Suprapubic skin (tissue), 4 donors: ENCODE results near the gene EPHB4. TPM values are rescaled to one million over a fixed set of nuclear protein-coding genes. Genes with fewer than 3 reads are reported as not detected.
"Not testable (repeated sequence)": the region's sequence is repeated elsewhere in the genome, so short reads cannot be mapped to it uniquely, and the experiment has no call there.

ENCODE experiments used
- DNase-seq, 2 donors: peaks; one replicate each; pipeline ENCODE4 v3.0.0-alpha.2; 2019; ENCODE audit warnings: low spot score in 2 of 2
- H3K27ac ChIP-seq: fragments of 200-600 bp; sonication (generic); one replicate; pipeline ENCODE4 v1.5.1; 2019
- H3K27me3 ChIP-seq: fragments of 200-600 bp; sonication (generic); one replicate; pipeline ENCODE4 v1.5.1; 2019
- H3K36me3 ChIP-seq: fragments of 200-600 bp; sonication (generic); one replicate; pipeline ENCODE4 v1.5.1; 2019
- H3K4me1 ChIP-seq: fragments of 200-600 bp; sonication (generic); one replicate; pipeline ENCODE4 v1.5.1; 2019
- H3K4me3 ChIP-seq: fragments of 200-600 bp; sonication (generic); one replicate; pipeline ENCODE4 v1.5.1; 2019; ENCODE audit warnings: mild to moderate bottlenecking
- H3K9me3 ChIP-seq: fragments of 200-600 bp; sonication (generic); one replicate; pipeline ENCODE4 v1.5.1; 2019
- CTCF ChIP-seq, 2 donors: fragments of 200-600 bp in 1 of 2; fragments of 450-650 bp in 1 of 2; sonication (generic) in 1 of 2; IDR thresholded peaks; one replicate each; pipeline ENCODE4 v1.5.1; 2016 to 2019; ENCODE audit warnings: antibody characterized with exemption in 2 of 2, mild to moderate bottlenecking in 1 of 2, moderate library complexity in 1 of 2
- EP300 ChIP-seq: sonication (generic); formaldehyde crosslinking; IDR thresholded peaks from one replicate; pipeline ENCODE4 v1.6.1; 2017; ENCODE audit warnings: antibody characterized with exemption
- POLR2A ChIP-seq, 2 donors: fragments of 450-650 bp; IDR thresholded peaks; one replicate each; pipeline ENCODE4 v1.6.1; 2017; ENCODE audit warnings: antibody characterized with exemption in 2 of 2, mild to moderate bottlenecking in 2 of 2, moderate library complexity in 2 of 2
- POLR2AphosphoS5 ChIP-seq, 3 donors: sonication (generic); formaldehyde crosslinking; IDR thresholded peaks; one replicate each; pipeline ENCODE4 v1.6.1; 2017; ENCODE audit warnings: antibody characterized with exemption in 3 of 3
- WGBS: methylation state at CpG from one replicate; pipeline ENCODE4 v1.1.5; 2018; 5-methylcytosine and 5-hydroxymethylcytosine counted together
- total RNA-seq, 4 donors: library from RNA; depleted of rRNA; stranded (reverse); fragments of >200 nt; gene quantifications; one replicate each; pipeline ENCODE4 v1.1.0, GENCODE V29; 2016

The EPHB4 gene
- total RNA-seq, 4 donors from 2014 or later = 58.1 to 84.6 (median 81.6) TPM

DNA sequence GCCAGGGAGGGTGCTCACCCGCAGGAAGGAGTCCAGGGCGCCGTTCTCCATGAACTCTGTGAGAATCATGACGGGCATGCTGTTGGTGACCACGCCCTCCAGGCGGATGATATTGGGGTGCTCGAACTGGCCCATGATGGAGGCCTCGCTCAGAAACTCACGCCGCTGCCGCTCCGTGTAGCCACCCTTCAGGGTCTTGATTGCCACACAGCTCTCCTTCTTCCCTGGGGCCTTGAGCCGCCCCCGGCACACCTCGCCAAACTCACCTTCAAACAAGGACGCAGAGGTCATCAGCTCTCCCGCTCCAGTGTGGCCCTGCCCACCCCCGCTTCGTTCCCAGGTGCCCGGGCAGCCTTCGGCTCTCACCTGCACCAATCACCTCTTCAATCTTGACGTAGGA, 14.6 kb downstream of the EPHB4 start:
- no peaks in the 10 kb centered on the region for H3K9me3 ChIP-seq
- no peak overlapping the region for H3K4me3 ChIP-seq
- 95% methylated on average over 22 of the region's 22 CpGs for WGBS
- H3K27me3 ChIP-seq = no peaks in the 10 kb centered on the region
- peaks cover 95% of the 10 kb centered on the region for H3K36me3 ChIP-seq
- no peak for TF ChIP-seq EP300
- no peak for TF ChIP-seq CTCF (IDR thresholded peaks at IDR 0.05)
- TF ChIP-seq POLR2AphosphoS5 (IDR thresholded peaks at IDR 0.05) = no peak
- no peak for TF ChIP-seq POLR2A (IDR thresholded peaks at IDR 0.05)
- no peak for DNase-seq
- H3K27ac ChIP-seq = no peak overlapping the region
- H3K4me1 ChIP-seq = no peaks in the 10 kb centered on the region

DNA sequence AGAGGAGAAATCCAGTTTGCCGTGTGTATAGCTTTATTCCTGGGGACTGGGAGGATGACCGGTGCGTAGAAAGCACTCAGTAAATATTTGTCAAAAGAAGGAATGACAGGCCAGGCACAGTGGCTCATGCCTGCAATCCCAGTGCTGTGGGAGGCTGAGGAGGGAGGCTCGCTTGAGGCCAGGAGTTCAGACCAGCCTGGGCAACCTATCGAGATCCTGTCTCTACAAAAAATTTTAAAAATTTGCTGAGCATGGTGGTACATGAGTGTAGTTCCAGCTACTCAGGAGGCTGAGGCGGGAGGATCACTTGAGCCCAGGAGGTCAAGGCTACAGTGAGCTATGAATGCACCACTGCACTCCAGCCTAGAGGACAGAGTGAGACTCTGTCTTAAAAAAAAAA, 15.8 kb downstream of the EPHB4 start:
- H3K36me3 ChIP-seq = peaks cover 96% of the 10 kb centered on the region
- H3K4me1 ChIP-seq = no peaks in the 10 kb centered on the region
- 94% methylated on average over 6 of the region's 6 CpGs for WGBS
- H3K27me3 ChIP-seq = no peaks in the 10 kb centered on the region
- no peak overlapping the region for H3K4me3 ChIP-seq
- H3K9me3 ChIP-seq = no peaks in the 10 kb centered on the region
- no peak for DNase-seq
- H3K27ac ChIP-seq = no peak overlapping the region
- TF ChIP-seq POLR2A (IDR thresholded peaks at IDR 0.05) = no peak
- TF ChIP-seq EP300 = no peak

- H3K36me3 ChIP-seq = peaks cover 88% of the 10 kb centered on the region
- H3K9me3 ChIP-seq = no peaks in the 10 kb centered on the region
- no peak for DNase-seq
- H3K4me3 ChIP-seq = no peak overlapping the region
- H3K27ac ChIP-seq = no peak overlapping the region
- peaks cover 7% of the 10 kb centered on the region for H3K4me1 ChIP-seq
- WGBS = 77% methylated on average over 5 of the region's 5 CpGs
- H3K27me3 ChIP-seq = no peaks in the 10 kb centered on the region
- no peak for TF ChIP-seq EP300
- TF ChIP-seq CTCF (IDR thresholded peaks at IDR 0.05) = no peak
- no peak for TF ChIP-seq POLR2AphosphoS5 (IDR thresholded peaks at IDR 0.05)
- no peak for TF ChIP-seq POLR2A (IDR thresholded peaks at IDR 0.05)
These were observed 18.9 kb downstream of the EPHB4 start for GRCh38 chr7:100808354-100808875.

GRCh38 chr7:100806883-100807282, 20.4 kb downstream of the EPHB4 start:
- H3K4me1 ChIP-seq = peaks cover 22% of the 10 kb centered on the region
- WGBS = 96% methylated on average over 5 of the region's 6 CpGs
- DNase-seq, H3K27me3 ChIP-seq, H3K27ac ChIP-seq, H3K9me3 ChIP-seq, H3K4me3 ChIP-seq: not testable (repeated sequence)
- H3K36me3 ChIP-seq = peaks cover 72% of the 10 kb centered on the region

DNA sequence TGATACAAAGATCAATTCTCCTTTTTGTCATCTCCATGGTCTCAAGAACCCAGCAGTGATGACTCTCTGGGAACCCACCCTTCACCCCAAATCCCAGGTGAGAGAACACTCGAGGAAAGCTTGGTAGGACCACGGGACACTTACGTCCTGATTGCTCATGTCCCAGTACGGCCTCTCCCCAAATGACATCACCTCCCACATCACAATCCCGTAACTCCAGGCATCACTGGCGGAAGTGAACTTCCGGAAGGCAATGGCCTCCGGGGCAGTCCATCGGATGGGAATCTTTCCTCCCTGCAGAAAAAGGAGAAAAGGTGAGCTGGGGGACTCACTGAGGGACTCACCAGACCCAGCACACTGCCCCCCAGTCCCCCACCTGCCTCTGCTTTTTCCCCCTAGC, 21.0 kb downstream of the EPHB4 start:
- H3K27ac ChIP-seq = no peak overlapping the region
- 92% methylated on average over 9 of the region's 9 CpGs for WGBS
- H3K36me3 ChIP-seq = peaks cover 66% of the 10 kb centered on the region

More for the DNA sequence above, 21.0 kb downstream of the EPHB4 start:
- DNase-seq = no peak
- Histone ChIP-seq H3K4me1 (peaks cover 25% of the 10 kb centered on the region), H3K4me3 (no peak overlapping the region), H3K27me3 (no peaks in the 10 kb centered on the region), H3K9me3 (no peaks in the 10 kb centered on the region)
- TF ChIP-seq CTCF (IDR thresholded peaks at IDR 0.05) = no peak
- TF ChIP-seq POLR2A (IDR thresholded peaks at IDR 0.05) = no peak
- no peak for TF ChIP-seq EP300
- no peak for TF ChIP-seq POLR2AphosphoS5 (IDR thresholded peaks at IDR 0.05)
